ENCODE results near the gene CEP128.

CEP128 gene

DNA sequence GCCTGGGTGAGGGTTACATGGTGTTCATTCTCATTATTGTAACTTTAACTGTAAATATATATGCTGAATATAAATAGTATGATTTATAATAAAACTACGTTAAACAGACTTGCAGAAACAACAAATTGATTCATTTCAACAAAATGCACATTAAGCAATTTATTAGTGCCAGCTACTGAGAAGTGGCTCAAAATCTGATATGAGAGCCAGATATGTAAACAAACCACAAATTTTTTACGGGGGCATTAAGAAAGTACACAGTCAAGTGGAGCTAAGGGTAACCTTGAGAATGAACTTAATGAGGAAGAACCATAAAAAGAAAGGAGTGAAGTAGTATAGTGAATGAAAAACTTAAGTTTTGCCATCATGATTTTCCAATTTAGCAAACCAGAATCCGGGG is 40.3 kb downstream of the CEP128 start:
- DNase-seq (ENCODE audit: low spot score) = no peak

DNA sequence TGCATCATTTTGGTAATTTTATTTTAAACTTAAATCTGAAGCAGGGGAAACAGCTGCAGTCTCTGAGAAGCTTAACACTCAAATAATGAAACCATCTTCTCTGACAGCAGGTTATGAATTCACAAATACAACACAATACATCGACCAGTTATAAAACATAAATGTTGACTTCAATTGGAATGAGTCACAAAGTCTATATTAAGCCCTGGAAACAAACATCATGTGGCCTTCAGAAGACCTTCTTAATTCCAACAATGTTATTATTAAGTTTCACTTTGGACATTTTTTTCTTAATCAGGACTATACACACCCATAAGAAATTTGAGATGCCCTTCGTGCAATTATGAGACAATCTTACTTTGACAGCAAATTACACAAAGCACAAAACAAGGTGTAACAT is 68.9 kb downstream of the CEP128 start:
- DNase-seq (ENCODE audit: low spot score) = no peak

DNA sequence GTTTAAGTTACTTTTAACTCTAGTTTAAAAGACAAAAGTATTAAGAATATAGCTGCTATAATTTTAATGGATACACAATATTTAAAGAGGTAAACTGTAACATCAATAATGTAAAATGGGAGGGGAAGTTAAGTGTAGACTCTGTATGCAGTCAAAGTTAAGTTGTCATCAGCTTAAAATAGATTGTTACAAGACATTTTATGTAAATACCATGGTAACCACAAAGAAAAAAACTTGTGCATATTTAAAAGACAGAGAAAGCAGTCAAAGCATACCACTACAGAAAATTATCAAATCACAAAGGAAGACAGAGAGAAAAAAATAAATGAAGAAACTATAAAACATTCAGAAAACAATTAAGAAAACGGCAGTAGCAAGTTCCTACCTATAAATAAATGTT is 73.3 kb downstream of the CEP128 start:
- no peak for DNase-seq (ENCODE audit: low spot score)

DNA sequence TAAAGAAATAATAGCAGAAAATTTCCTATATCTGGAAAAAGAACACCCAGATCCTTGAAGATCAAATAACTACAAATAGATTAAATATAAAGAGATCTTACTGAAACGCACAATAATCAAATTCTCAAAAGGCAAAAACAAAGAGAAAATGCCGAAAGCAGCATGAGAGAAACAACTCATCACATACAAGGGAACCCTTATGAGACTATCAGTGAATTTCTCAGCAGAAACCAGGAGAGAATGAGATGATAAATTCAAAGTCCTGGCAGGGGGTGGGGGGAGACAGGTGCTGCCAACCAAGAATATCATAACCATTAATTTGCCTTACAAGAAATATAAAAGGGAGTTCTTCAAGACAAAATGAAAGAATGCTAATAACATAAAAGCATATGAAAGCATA is 73.7 kb downstream of the CEP128 start:
- DNase-seq (ENCODE audit: low spot score) = no peak

- DNase-seq (ENCODE audit: low spot score) = no peak
Measured at GRCh38 chr14:80867091-80867490, 74.4 kb downstream of the CEP128 start.

- no peak for DNase-seq (ENCODE audit: low spot score)
Measured at GRCh38 chr14:80865565-80865964, 76.0 kb downstream of the CEP128 start.

DNA sequence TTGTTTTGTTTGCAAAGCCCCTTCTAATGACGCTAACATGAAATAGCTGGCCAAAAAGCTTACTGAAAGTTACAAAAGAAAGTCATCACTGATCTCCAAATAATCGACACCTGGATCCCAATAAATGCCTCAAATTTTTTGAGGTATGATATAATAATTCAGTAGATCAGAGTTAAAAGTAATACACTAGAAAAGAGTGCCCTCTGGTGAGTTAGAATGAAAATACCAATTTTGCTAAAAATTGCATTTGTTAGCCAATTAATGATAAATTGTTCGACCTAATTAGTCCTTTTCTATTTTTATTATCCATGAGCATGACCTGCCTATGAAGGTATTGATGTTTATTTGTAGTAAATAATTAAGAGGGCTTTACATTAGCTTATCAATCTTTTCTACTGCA is 78.6 kb downstream of the CEP128 start:
- DNase-seq (ENCODE audit: low spot score) = no peak

- no peak for DNase-seq (ENCODE audit: low spot score)
Measured at GRCh38 chr14:80862541-80862940, 79.0 kb downstream of the CEP128 start.

DNA sequence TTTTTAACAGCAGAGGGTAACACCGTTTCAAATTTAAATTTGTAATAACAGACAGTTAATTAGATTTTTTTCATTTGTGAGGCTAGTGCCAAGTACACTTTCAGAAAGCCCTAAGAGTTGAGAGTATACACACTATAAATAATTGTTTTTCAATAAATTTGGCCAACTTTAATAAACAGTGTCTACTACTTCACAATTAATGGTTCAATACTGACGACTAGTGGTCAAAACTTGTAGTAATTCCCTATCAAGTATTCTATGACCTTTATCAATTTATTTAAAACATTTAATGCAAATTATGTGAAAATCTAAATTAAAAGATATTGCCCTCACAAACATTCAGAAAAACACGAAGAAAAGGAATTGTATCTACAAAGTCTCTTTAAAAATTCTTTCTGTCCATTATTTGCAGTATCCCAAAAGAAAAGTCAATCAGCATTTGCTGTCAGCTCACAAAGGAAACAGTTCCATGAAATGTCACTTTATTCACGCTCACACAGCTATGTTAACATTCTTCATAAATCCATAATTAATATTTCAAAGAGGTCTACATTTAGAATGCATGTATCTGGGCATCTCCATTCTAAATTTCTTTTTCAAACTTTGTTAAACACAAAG is 91.2 kb downstream of the CEP128 start:
- peak; percentile 4 for DNase-seq (ENCODE audit: low spot score)

DNA sequence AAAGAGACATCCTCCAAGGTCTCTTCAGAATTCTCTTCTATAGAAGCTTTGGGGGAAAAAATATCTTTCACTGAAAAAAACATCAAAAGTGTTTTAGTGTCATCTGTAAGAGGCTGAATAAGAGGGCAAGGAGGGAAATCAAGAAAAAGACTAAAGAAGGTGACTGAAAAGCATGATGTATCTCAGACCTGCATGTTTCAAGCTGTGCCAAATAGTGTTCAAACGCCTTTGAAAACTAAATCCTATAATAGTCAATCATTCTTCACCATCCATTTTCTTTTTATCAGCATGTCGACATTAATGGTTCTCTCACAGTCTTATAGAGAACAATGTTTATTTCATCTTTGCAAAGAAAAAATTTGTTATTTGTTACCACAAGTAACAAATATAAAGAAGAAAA is 94.5 kb downstream of the CEP128 start:
- no peak for DNase-seq (ENCODE audit: low spot score)

DNA sequence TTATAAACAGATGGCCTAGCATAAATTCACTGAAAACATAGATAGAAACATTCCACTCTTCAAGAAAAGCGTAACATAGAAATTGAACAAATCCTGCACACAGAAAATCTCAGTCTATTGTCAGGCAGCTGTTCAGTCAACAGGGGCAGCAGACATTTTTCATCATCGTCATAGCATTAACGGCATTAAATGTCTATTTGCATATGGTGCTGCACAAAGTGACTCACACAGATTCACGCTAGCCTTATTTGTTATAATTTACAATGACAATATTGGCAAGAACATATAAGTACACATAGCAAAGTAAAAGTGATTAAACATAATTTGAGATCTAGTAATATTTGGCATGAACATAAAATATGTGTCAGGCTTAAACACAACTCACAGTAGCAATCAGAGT is 95.7 kb downstream of the CEP128 start:
- no peak for DNase-seq (ENCODE audit: low spot score)

- no peak for DNase-seq (ENCODE audit: low spot score)
Measured at GRCh38 chr14:80844872-80845271, 96.7 kb downstream of the CEP128 start.

GRCh38 chr14:80839743-80840142 is 101.8 kb downstream of the CEP128 start:
- DNase-seq (ENCODE audit: low spot score) = no peak

DNA sequence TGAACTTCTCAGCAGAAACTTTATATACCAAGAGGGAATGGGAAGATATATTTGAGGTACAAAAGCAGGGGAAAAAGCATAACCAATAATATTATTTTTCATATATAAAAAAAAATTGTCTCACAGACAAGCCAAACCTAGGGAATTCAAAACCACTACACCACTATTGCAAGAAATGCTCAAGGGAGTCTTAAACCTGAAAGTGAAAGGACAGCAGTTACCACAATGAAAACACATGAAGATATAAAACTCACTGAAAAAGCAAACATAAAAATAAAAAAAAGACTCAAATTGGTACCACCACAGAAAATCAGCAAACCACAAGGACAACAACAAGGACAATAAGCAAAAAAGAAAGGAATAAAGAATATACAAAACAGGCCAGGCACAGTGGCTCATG is 131.9 kb downstream of the CEP128 start:
- DNase-seq (ENCODE audit: low spot score) = no peak

- DNase-seq (ENCODE audit: low spot score) = no peak
Measured at GRCh38 chr14:80805136-80805535, 136.4 kb downstream of the CEP128 start.

GRCh38 chr14:80798878-80799277 is 142.7 kb downstream of the CEP128 start:
- DNase-seq (ENCODE audit: low spot score) = no peak

DNA sequence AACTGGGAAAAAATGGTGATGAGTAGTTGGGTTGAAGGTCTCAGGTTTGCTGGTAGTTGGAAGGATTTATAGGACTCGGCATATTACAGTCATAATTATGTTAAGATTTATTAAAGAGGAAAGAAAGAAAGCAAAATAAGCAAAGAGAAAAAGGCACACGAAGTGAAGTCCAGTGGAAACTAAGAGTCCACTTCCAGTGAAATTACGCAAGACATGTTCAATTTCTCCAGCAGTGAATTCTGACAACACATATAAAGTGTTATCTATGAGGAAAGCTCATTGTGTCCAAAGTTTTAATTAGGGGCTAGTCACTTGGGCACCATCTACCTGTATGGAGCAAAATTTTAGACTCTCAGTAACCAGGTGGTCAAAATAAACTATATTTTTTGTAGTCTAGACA is 143.3 kb downstream of the CEP128 start:
- DNase-seq (ENCODE audit: low spot score) = no peak

GRCh38 chr14:80792771-80793170 is 148.8 kb downstream of the CEP128 start:
- peak; percentile 56 for DNase-seq (ENCODE audit: low spot score)

- no peak for DNase-seq (ENCODE audit: low spot score)
Measured at GRCh38 chr14:80787876-80788275, 153.7 kb downstream of the CEP128 start.

DNA sequence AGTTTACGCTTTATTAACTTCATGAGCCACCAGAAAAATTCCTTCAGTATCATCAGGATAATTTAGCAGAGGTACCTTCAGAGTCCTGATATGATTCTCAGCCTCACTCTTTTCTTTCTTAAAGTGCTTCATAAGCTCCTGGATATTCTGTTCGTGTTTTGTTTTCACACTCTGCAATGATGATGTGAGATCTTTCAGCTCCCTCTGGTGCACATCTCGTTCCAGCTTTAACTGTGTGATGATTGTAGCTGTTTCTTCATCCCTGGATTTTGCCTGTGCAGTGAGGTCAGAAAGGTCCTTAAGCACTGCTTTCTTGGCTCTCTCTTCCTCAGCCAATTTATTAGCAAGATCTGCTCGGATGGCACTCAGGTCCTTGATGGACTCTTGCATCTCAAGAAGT is 156.7 kb downstream of the CEP128 start:
- peak; percentile 2 for DNase-seq (ENCODE audit: low spot score)

- DNase-seq (ENCODE audit: low spot score) = no peak
Measured at GRCh38 chr14:80781972-80782367, 159.6 kb downstream of the CEP128 start.

DNA sequence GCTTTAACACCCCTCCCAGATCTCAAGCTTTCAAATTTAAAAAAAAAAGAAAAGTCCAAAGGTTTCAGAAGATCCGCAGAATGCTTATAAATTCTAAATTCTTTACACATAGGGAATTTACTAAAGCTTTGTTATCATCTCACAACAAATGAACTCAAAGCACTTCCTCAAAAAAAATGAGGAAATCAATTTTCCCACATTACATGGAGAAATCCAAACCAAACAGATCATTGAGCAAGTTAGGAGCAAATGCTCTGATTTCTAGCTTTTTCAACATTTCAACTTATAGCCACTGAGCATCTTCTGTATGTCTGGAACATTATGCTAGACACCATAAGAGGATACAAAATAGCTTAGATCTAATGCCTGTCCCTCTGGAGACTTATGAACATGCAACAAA is 161.0 kb downstream of the CEP128 start:
- no peak for DNase-seq (ENCODE audit: low spot score)

GRCh38 chr14:80776657-80777056 is 164.9 kb downstream of the CEP128 start:
- DNase-seq (ENCODE audit: low spot score) = no peak

DNA sequence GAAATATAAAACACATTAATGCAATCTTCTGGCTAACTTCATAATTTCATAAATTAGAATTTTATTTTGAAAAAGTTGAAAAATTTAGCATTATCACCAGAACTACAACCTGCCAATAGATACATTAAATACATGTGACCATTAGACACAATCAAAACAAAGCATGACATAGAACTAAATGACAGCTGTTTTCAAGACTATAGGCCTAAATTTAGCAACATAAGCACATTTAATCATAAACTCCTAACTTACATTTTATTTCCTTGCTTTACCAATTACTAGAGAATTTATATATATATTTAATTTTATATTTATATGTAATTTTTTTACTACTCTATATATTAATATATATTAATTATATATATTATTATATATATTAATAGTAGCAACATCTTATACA is 165.4 kb downstream of the CEP128 start:
- no peak for DNase-seq (ENCODE audit: low spot score)

- no peak for DNase-seq (ENCODE audit: low spot score)
Measured at GRCh38 chr14:80772504-80772903, 169.0 kb downstream of the CEP128 start.

Measured in putamen (tissue), 1 donor.